Smooth muscle cell of bladder (primary cell): ENCODE results near the gene WASHC3. TPM values are rescaled to one million over a fixed set of nuclear protein-coding genes. Genes with fewer than 3 reads are reported as not detected.

Experiments used
- total RNA-seq: library from RNA; depleted of rRNA; stranded (reverse); fragments of >200 nt; gene quantifications from 2 replicates; pipeline ENCODE4 v1.2.3, GENCODE V29; 2014

WASHC3 gene
- total RNA-seq = 91.2 and 114 TPM in 2 replicates

DNA sequence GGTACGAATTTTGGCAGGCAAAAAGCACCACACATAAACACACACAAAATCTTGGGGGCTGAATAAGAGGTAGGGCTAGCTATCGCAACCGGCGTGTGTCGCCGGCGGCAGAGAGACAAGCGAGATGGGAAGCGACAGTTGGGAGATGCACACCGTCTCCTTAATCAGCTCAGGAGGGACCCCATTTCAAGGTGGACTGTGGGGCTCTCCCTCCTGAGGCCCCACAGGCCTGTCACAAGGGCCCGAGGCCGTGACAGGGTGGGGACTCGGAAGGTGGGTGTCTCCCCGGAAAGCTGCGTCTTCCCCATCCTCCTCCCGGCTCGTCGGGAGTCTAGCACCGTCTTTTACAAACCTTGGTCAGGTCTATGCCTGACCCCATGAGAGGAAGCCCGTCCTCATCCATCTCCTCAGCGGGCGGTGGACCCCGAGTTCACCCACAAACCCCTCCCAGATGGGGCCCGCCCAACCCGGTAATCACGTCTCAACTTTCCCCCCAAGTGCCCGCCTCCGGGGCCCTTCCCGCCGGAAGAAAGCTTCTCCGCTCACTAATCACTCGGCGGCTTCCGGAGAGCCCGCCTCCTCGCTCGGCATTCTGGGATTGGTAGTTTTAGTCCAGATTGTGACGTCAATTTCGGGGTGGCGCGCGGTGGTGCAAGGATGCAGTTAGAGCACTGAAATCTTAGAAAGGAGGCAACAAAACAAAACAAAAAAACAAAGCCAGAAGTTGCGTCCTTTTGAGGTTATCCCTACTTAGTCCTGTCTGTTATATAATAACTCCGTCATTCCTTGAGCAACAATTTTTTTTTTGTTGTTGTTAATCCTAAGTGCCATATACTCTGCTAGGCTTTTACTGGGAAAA is at the start of gene WASHC3:
TSS of gene WASHC3 (minus strand) at position 432 of the 859 bp plus-strand sequence. CDS start at position 403, 29 bp downstream.

Other genes with a start within 250 kb of the WASHC3 start
- 28.2 and 69.7 TPM in 2 replicates for gene GNPTAB, start 231.0 kb downstream of the WASHC3 start, total RNA-seq
- 55.6 and 117 TPM in 2 replicates for gene DRAM1, start 184.4 kb downstream of the WASHC3 start, total RNA-seq
- 39.1 and 43.2 TPM in 2 replicates for gene NUP37, start 58.1 kb upstream of the WASHC3 start, total RNA-seq
- 3.8 and 4.9 TPM in 2 replicates for gene PARPBP, start 58.2 kb upstream of the WASHC3 start, total RNA-seq
- not detected in 2 replicates for gene PMCH, start 135.8 kb upstream of the WASHC3 start, total RNA-seq